B cell (primary cell): Measurements from ENCODE around the gene PBXIP1. TPM values are rescaled to one million over a fixed set of nuclear protein-coding genes. Genes with fewer than 3 reads are reported as not detected.
A peak's percentile ranks its signal among the peaks of the same experiment; 100 is the strongest.

ENCODE experiments used
- ATAC-seq: fragments of 200-7000 bp; cut with Tn5 transposase; one replicate; pipeline ENCODE4 v1.10.0; 2021; ENCODE audit warnings: low read depth, mild to moderate bottlenecking, moderate number of reproducible peaks, moderate library complexity
- CTCF ChIA-PET: fragments of 350-600 bp; sonication (Branson Sonifier 250); formaldehyde crosslinking; loops from one replicate; lab custom pipeline; 2021; ENCODE audit warnings: antibody characterized with exemption, inconsistent platforms; lab: Charles Lee
- POLR2A ChIA-PET: fragments of 350-600 bp; sonication (Branson Sonifier 250); formaldehyde crosslinking; loops from one replicate; lab custom pipeline; 2021; ENCODE audit warnings: antibody characterized with exemption; lab: Charles Lee
- DNase-seq: peaks from one replicate; pipeline ENCODE4 v3.0.0; 2013
- H2AFZ ChIP-seq: 2 replicates; pipeline ENCODE4 v1.6.1; 2012; ENCODE audit warnings: mild to moderate bottlenecking, low read depth, low read length; ENCODE audit not compliant: insufficient read depth, poor library complexity, severe bottlenecking
- H3K27ac ChIP-seq, 2 donors: 1 replicate in 1 of 2; 2 replicates in 1 of 2; pipeline ENCODE4 v1.5.1; 2012 to 2013; ENCODE audit warnings: low read length in 2 of 2, mild to moderate bottlenecking in 2 of 2, moderate library complexity in 1 of 2
- H3K27me3 ChIP-seq, 4 experiments: fragments of 200-600 bp in 1 of 4; sonication (generic) in 1 of 4; replicated peaks in 1 of 4; 1 replicate in 2 of 4; 2 replicates in 2 of 4; pipeline versions ENCODE4 v1.6.1 to v1.7.0; 2013 to 2016; ENCODE audit warnings: low read length in 3 of 4, mild to moderate bottlenecking in 2 of 4, mixed read lengths in 1 of 4, moderate library complexity in 1 of 4; ENCODE audit not compliant: insufficient read depth in 4 of 4, control insufficient read depth in 3 of 4; ENCODE audit errors: control extremely low read depth in 1 of 4
- H3K36me3 ChIP-seq, 2 experiments: replicated peaks in 1 of 2; 1 replicate in 1 of 2; 2 replicates in 1 of 2; pipeline versions ENCODE4 v1.6.1 to v1.7.1; 2013; ENCODE audit warnings: low read length in 1 of 2; ENCODE audit not compliant: insufficient read depth in 2 of 2, control insufficient read depth in 1 of 2; ENCODE audit errors: control extremely low read depth in 1 of 2, extremely low read depth in 1 of 2
- H3K4me1 ChIP-seq, 2 donors: fragments of 200-600 bp in 1 of 2; sonication (generic) in 1 of 2; 1 replicate in 1 of 2; 2 replicates in 1 of 2; pipeline versions ENCODE4 v1.5.1 to v1.6.1; 2013 to 2017; ENCODE audit warnings: low read length in 2 of 2; ENCODE audit not compliant: control insufficient read depth in 2 of 2, insufficient read depth in 2 of 2
- H3K4me2 ChIP-seq: replicated peaks from 2 replicates; pipeline ENCODE3; 2012; ENCODE audit warnings: mild to moderate bottlenecking, low read depth, low read length; ENCODE audit not compliant: poor library complexity, severe bottlenecking
- H3K4me3 ChIP-seq, 5 experiments: fragments of 200-600 bp in 1 of 5; sonication (generic) in 1 of 5; 1 replicate in 3 of 5; 2 replicates in 2 of 5; pipeline versions ENCODE4 v1.5.1 to v1.7.0; 2011 to 2016; ENCODE audit warnings: low read length in 4 of 5, mild to moderate bottlenecking in 4 of 5, low read depth in 2 of 5, control low read depth in 1 of 5, moderate library complexity in 1 of 5; ENCODE audit not compliant: insufficient read depth in 1 of 5; ENCODE audit errors: control extremely low read depth in 1 of 5, extremely low read depth in 1 of 5
- H3K79me2 ChIP-seq: fragments of 200-600 bp; sonication (generic); one replicate; pipeline ENCODE4 v1.6.0; 2016; ENCODE audit warnings: low read length; ENCODE audit not compliant: control insufficient read depth, insufficient read depth
- H3K9ac ChIP-seq: fragments of 200-600 bp; sonication (generic); 2 replicates; pipeline ENCODE4 v1.6.1; 2017; ENCODE audit warnings: mild to moderate bottlenecking, low read length, moderate library complexity
- H3K9me3 ChIP-seq, 3 donors: one replicate each; pipeline versions ENCODE4 v1.6.1 to v1.7.1; 2013; ENCODE audit warnings: low read length in 2 of 3; ENCODE audit not compliant: control insufficient read depth in 2 of 3, insufficient read depth in 1 of 3; ENCODE audit errors: control extremely low read depth in 1 of 3
- H4K20me1 ChIP-seq: 2 replicates; pipeline ENCODE4 v1.6.0; 2012; ENCODE audit warnings: mild to moderate bottlenecking, low read length; ENCODE audit not compliant: insufficient read depth, control insufficient read depth, poor library complexity, severe bottlenecking
- H3K27ac Mint-ChIP-seq: one replicate; pipeline ENCODE4 v1.8.0; 2021; ENCODE audit warnings: mixed read lengths
- H3K27me3 Mint-ChIP-seq: one replicate; pipeline ENCODE4 v1.8.0; 2021; ENCODE audit warnings: mixed read lengths
- H3K4me1 Mint-ChIP-seq: one replicate; pipeline ENCODE4 v1.8.0; 2021; ENCODE audit warnings: mixed read lengths
- H3K4me3 Mint-ChIP-seq: one replicate; pipeline ENCODE4 v1.8.0; 2021; ENCODE audit warnings: mixed read lengths
- H3K9me3 Mint-ChIP-seq: one replicate; pipeline ENCODE4 v1.8.0; 2022; ENCODE audit warnings: mixed read lengths; ENCODE audit not compliant: insufficient read depth
- EZH2 ChIP-seq: IDR thresholded peaks from 2 replicates; pipeline ENCODE4 v1.6.1; 2012; ENCODE audit warnings: borderline replicate concordance, low read depth, mild to moderate bottlenecking, moderate library complexity, low read length; ENCODE audit not compliant: insufficient read depth, poor library complexity, severe bottlenecking
- WGBS: methylation state at CpG from one replicate; pipeline ENCODE4 v1.1.5; 2013; ENCODE audit warnings: missing lambda C conversion rate; ENCODE audit not compliant: insufficient coverage; 5-methylcytosine and 5-hydroxymethylcytosine counted together
- intact Hi-C: fragments of 100-400 bp; cut with micrococcal nuclease; formaldehyde crosslinking; loops from one replicate; pipeline ENCODE4 v1.10.0; 2022
- polyA plus RNA-seq: library from polyadenylated mRNA; depleted of rRNA; stranded (reverse); fragments of >200 nt; gene quantifications from 2 replicates; pipeline ENCODE4 v1.2.3, GENCODE V29; 2012
- total RNA-seq, 2 donors: library from RNA; stranded (reverse); fragments of 120-200 nt in 1 of 2; gene quantifications; 1 replicate in 1 of 2; 2 replicates in 1 of 2; pipeline versions ENCODE4 v1.2.3 to v1.2.4, GENCODE V29; 2013 to 2022
- TF ChIP-seq, protein P1 (sequence below): fragments of 200-600 bp; IDR thresholded peaks from one replicate; pipeline ENCODE4 v1.8.0; 2022; ENCODE audit warnings: antibody characterized with exemption, mild to moderate bottlenecking

PBXIP1 gene
- total and polyA plus RNA-seq, 2 donors (not counting 1 experiment from before 2014, with no cell fraction given), result 77.6 to 212 TPM

DNA sequence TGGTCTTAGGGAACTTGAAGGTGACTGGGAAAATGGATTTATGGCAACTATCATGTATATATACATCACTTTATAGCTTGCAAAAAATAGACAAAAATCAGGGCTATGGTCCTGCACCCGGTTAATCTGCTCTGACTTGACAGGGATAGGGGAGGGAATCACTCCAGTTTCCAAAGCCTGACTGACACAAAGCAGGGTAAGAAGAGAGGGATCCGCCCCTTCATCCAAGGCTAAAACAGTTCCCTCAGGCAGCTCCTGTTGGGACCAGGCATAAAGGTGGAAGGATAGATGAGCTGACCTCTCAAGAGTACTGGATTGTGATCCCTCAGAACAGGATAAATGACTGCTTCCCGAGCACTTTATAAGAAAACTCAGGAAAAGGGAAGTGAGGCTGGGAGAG, 1.4 kb downstream of the PBXIP1 start:
- peaks cover 2 to 41% of the 10 kb centered on the region in 2 experiments for H3K36me3 ChIP-seq
- no peaks in the 10 kb centered on the region for H3K27me3 Mint-ChIP-seq
- ChIA-PET CTCF (interaction anchor here (0.6 to 6.1 kb wide), 17 partner anchors 12 to 285 kb away, joined by 3 to 46 read pairs (median 9); partner anchors contain the start of genes ADAM15, EFNA4, FLAD1 and PMVK), POLR2A (interaction anchor here (0.6 to 3.4 kb wide), 5 partner anchors 14 to 109 kb away, joined by 3 to 26 read pairs (median 3); partner anchors contain the start of genes CKS1B and EFNA4)
- H3K4me3 Mint-ChIP-seq, result peak overlapping the region; percentile 92
- no peaks in the 10 kb centered on the region for H3K9me3 ChIP-seq
- H2AFZ ChIP-seq, result no peak overlapping the region
- peaks cover 68% of the 10 kb centered on the region for H3K4me1 Mint-ChIP-seq
- peak overlapping the region; percentile 97 for H3K9ac ChIP-seq
- H3K27ac Mint-ChIP-seq, result peak overlapping the region; percentile 96
- peaks cover 87% of the 10 kb centered on the region for H3K79me2 ChIP-seq
- peaks cover 65% of the 10 kb centered on the region for H4K20me1 ChIP-seq
- TF ChIP-seq EZH2, result no peak
- TF ChIP-seq, protein P1, sequence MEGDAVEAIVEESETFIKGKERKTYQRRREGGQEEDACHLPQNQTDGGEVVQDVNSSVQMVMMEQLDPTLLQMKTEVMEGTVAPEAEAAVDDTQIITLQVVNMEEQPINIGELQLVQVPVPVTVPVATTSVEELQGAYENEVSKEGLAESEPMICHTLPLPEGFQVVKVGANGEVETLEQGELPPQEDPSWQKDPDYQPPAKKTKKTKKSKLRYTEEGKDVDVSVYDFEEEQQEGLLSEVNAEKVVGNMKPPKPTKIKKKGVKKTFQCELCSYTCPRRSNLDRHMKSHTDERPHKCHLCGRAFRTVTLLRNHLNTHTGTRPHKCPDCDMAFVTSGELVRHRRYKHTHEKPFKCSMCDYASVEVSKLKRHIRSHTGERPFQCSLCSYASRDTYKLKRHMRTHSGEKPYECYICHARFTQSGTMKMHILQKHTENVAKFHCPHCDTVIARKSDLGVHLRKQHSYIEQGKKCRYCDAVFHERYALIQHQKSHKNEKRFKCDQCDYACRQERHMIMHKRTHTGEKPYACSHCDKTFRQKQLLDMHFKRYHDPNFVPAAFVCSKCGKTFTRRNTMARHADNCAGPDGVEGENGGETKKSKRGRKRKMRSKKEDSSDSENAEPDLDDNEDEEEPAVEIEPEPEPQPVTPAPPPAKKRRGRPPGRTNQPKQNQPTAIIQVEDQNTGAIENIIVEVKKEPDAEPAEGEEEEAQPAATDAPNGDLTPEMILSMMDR, result no peak
- DNase-seq (no peak), ATAC-seq (no peak)
- no peaks in the 10 kb centered on the region for H3K9me3 Mint-ChIP-seq
- H3K27ac ChIP-seq, result peak overlapping the region; percentile 99
- peak overlapping the region; percentile 0 to 86 (median 77) for H3K4me3 ChIP-seq
- no peaks in the 10 kb centered on the region for H3K27me3 ChIP-seq
- peak overlapping the region; percentile 85 for H3K4me2 ChIP-seq
- intact Hi-C loops, result loop anchor here (2.0 kb wide), 1 partner anchor 108 kb away; the partner anchor contains the start of gene EFNA4
- WGBS, result 58% methylated on average over 2 of the region's 3 CpGs
- H3K4me1 ChIP-seq, result peaks cover 52 to 64% of the 10 kb centered on the region in 2 donors

GRCh38 chr1:154953611-154954038, 2.3 kb downstream of the PBXIP1 start:
- H3K27me3 Mint-ChIP-seq, result no peaks in the 10 kb centered on the region
- peak overlapping the region; percentile 92 for H3K4me3 Mint-ChIP-seq
- intact Hi-C loops, result loop anchor here (2.0 kb wide), 1 partner anchor 109 kb away; the partner anchor contains the start of gene EFNA4
- WGBS, result 80% methylated on average over 1 of the region's 2 CpGs
- H3K9ac ChIP-seq, result peak overlapping the region; percentile 97
- DNase-seq, result no peak
- H3K36me3 ChIP-seq, result peaks cover 2 to 38% of the 10 kb centered on the region in 2 experiments
- peak overlapping the region in 1 of 5 experiments; percentile 2 for H3K4me3 ChIP-seq
- H2AFZ ChIP-seq, result no peak overlapping the region
- peaks cover 59% of the 10 kb centered on the region for H4K20me1 ChIP-seq
- H3K9me3 ChIP-seq, result no peaks in the 10 kb centered on the region
- ATAC-seq, result no peak
- no peaks in the 10 kb centered on the region for H3K9me3 Mint-ChIP-seq
- H3K79me2 ChIP-seq, result peaks cover 80% of the 10 kb centered on the region
- CTCF ChIA-PET, result interaction anchor here (0.6 to 6.1 kb wide), 4 partner anchors 17 to 63 kb away, joined by 3 to 46 read pairs (median 27); partner anchors contain the start of gene PMVK
- H3K27ac ChIP-seq, result peak overlapping the region; percentile 99
- H3K4me2 ChIP-seq, result peak overlapping the region; percentile 85
- H3K4me1 Mint-ChIP-seq, result peaks cover 70% of the 10 kb centered on the region
- TF ChIP-seq, protein P1, result no peak
- no peak for TF ChIP-seq EZH2
- H3K27ac Mint-ChIP-seq, result peak overlapping the region; percentile 96
- peaks cover 52 to 63% of the 10 kb centered on the region in 2 donors for H3K4me1 ChIP-seq
- H3K27me3 ChIP-seq, result no peaks in the 10 kb centered on the region
- POLR2A ChIA-PET, result interaction anchor here (0.6 to 3.4 kb wide), 5 partner anchors 13 to 57 kb away, joined by 3 to 26 read pairs (median 5); partner anchors contain the start of genes CKS1B and PMVK
